Smooth muscle cell (in vitro differentiated cells): Measurements from ENCODE around the gene CACNA1S. TPM values are rescaled to one million over a fixed set of nuclear protein-coding genes. Genes with fewer than 3 reads are reported as not detected.

ENCODE experiments used
- DNase-seq: peaks from one replicate; lab custom pipeline; 2025; ENCODE audit not compliant: unreplicated experiment; lab: John Stamatoyannopoulos, UW
- H2AFZ ChIP-seq: fragments of 200-600 bp; sonication (generic); 2 replicates; pipeline ENCODE4 v1.6.0; 2016; ENCODE audit warnings: antibody characterized with exemption, low read depth, mild to moderate bottlenecking
- H3F3A ChIP-seq: fragments of 200-600 bp; sonication (generic); 2 replicates; pipeline ENCODE4 v1.6.0; 2017; ENCODE audit warnings: antibody characterized with exemption, low read depth
- H3K27ac ChIP-seq: fragments of 200-600 bp; sonication (generic); 2 replicates; pipeline ENCODE4 v1.5.1; 2016; ENCODE audit warnings: low read depth, mild to moderate bottlenecking
- H3K27me3 ChIP-seq: fragments of 200-600 bp; sonication (generic); 2 replicates; pipeline ENCODE4 v1.6.1; 2016; ENCODE audit warnings: low read depth, mild to moderate bottlenecking
- H3K36me3 ChIP-seq: fragments of 200-600 bp; sonication (generic); 2 replicates; pipeline ENCODE4 v1.5.1; 2016; ENCODE audit warnings: low read depth
- H3K4me1 ChIP-seq: fragments of 200-600 bp; sonication (generic); 2 replicates; pipeline ENCODE4 v1.5.1; 2016; ENCODE audit warnings: low read depth
- H3K4me2 ChIP-seq: fragments of 200-600 bp; sonication (generic); 2 replicates; pipeline ENCODE4 v1.6.0; 2016; ENCODE audit warnings: mild to moderate bottlenecking
- H3K4me3 ChIP-seq: fragments of 200-600 bp; sonication (generic); 2 replicates; pipeline ENCODE4 v1.5.1; 2016; ENCODE audit warnings: mild to moderate bottlenecking
- H3K79me2 ChIP-seq: fragments of 200-600 bp; sonication (generic); 2 replicates; pipeline ENCODE4 v1.6.0; 2016; ENCODE audit warnings: low read depth, mild to moderate bottlenecking
- H3K9ac ChIP-seq: fragments of 200-600 bp; sonication (generic); 2 replicates; pipeline ENCODE4 v1.6.0; 2016; ENCODE audit warnings: low read depth
- H3K9me3 ChIP-seq: fragments of 200-600 bp; sonication (generic); replicated peaks from 2 replicates; pipeline ENCODE4 v1.5.1; 2016; ENCODE audit warnings: low read depth
- H4K20me1 ChIP-seq: fragments of 200-600 bp; sonication (generic); 2 replicates; pipeline ENCODE4 v1.6.0; 2016; ENCODE audit warnings: low read depth
- WGBS: methylation state at CpG from one replicate; pipeline ENCODE4 v1.1.7; 2016; ENCODE audit warnings: low lambda C conversion rate; 5-methylcytosine and 5-hydroxymethylcytosine counted together
- polyA plus RNA-seq: library from polyadenylated mRNA; unstranded; fragments of >200 nt; fragmentation: Nextera tagmentation; extraction: Ambion mirVana; gene quantifications from 2 replicates; pipeline ENCODE4 v1.2.1, GENCODE V29; 2016
- total RNA-seq: library from RNA; depleted of rRNA; stranded (reverse); fragments of >200 nt; gene quantifications from 2 replicates; pipeline ENCODE4 v1.2.3, GENCODE V29; 2014
- TF ChIP-seq, protein P1 (sequence below): fragments of 200-600 bp; sonication (generic); IDR thresholded peaks from 2 replicates; pipeline ENCODE4 v1.5.1; 2017; ENCODE audit warnings: borderline replicate concordance, mild to moderate bottlenecking, antibody characterized with exemption; ENCODE audit not compliant: insufficient read depth, poor library complexity, severe bottlenecking

Gene CACNA1S
- total and polyA plus RNA-seq, 2 experiments from 2014 or later, result not detected

DNA sequence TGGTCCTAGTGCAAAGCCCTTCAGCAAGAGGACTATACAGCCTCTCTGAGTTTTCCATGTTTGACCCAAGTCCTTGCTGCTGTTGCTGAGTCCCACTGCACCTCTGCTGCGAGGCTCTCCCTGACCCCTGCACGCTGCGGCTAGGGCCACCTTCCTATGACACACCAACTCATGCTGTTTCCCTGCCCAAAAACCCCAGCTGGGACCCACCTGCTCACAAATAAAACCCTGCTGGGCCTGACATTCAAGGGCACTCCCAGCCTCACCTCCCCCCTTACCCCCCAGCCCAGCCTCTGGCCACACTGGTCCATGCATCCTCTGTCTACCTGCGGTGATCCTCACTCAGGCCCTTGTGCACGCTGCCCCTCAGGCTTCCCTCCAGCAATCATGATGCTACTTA lies 27.1 kb upstream of the CACNA1S start:
- TF ChIP-seq, protein P1, sequence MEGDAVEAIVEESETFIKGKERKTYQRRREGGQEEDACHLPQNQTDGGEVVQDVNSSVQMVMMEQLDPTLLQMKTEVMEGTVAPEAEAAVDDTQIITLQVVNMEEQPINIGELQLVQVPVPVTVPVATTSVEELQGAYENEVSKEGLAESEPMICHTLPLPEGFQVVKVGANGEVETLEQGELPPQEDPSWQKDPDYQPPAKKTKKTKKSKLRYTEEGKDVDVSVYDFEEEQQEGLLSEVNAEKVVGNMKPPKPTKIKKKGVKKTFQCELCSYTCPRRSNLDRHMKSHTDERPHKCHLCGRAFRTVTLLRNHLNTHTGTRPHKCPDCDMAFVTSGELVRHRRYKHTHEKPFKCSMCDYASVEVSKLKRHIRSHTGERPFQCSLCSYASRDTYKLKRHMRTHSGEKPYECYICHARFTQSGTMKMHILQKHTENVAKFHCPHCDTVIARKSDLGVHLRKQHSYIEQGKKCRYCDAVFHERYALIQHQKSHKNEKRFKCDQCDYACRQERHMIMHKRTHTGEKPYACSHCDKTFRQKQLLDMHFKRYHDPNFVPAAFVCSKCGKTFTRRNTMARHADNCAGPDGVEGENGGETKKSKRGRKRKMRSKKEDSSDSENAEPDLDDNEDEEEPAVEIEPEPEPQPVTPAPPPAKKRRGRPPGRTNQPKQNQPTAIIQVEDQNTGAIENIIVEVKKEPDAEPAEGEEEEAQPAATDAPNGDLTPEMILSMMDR, result no peak
- Histone ChIP-seq H3K4me1 (peaks cover 8% of the 10 kb centered on the region), H3F3A (peaks cover 19% of the 10 kb centered on the region), H3K27ac (peak overlapping the region; percentile 93), H3K79me2 (no peaks in the 10 kb centered on the region), H3K27me3 (no peaks in the 10 kb centered on the region), H3K4me3 (no peak overlapping the region), H3K9me3 (no peaks in the 10 kb centered on the region), H3K9ac (no peak overlapping the region), H2AFZ (no peak overlapping the region), H4K20me1 (peaks cover 41% of the 10 kb centered on the region), H3K4me2 (peak overlapping the region; percentile 30), H3K36me3 (no peaks in the 10 kb centered on the region)
- 100% methylated on average over 5 of the region's 5 CpGs for WGBS
- no peak for DNase-seq

DNA sequence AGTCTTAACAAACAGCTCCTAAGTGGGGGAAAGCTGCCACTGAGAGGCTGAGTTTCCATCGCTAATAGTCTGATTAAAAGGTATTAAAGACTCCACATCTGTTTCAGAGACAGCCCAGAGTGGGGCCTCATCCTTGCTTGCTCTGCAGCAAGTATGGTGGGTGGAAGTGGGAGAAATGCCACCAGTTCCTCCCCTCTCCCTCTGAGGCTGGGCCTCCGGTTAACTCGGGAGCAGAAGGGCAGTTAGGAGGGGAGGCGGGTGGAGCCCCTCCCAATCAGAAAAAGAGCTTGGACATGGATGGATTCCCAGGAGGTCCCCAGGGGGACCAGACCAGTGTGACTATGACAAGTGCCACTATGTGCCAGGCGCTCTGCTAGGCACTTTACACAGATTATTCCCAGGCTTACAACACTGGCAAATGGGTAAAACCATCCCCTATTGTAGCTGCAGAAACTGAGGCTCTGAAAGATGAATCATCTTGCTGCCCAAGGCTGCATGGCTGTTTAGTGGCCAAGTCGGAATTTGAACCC lies 26.1 kb upstream of the CACNA1S start:
- TF ChIP-seq, protein P1, result no peak
- Histone ChIP-seq H3K79me2 (no peaks in the 10 kb centered on the region), H3K36me3 (no peaks in the 10 kb centered on the region), H2AFZ (no peak overlapping the region), H3K4me1 (peaks cover 8% of the 10 kb centered on the region), H3K4me3 (no peak overlapping the region), H3K9ac (no peak overlapping the region), H4K20me1 (peaks cover 41% of the 10 kb centered on the region), H3K27me3 (no peaks in the 10 kb centered on the region), H3K9me3 (no peaks in the 10 kb centered on the region), H3K27ac (peak overlapping the region; percentile 93), H3F3A (peaks cover 24% of the 10 kb centered on the region), H3K4me2 (peak overlapping the region; percentile 30)
- 46% methylated on average over 6 of the region's 6 CpGs for WGBS
- no peak for DNase-seq

DNA sequence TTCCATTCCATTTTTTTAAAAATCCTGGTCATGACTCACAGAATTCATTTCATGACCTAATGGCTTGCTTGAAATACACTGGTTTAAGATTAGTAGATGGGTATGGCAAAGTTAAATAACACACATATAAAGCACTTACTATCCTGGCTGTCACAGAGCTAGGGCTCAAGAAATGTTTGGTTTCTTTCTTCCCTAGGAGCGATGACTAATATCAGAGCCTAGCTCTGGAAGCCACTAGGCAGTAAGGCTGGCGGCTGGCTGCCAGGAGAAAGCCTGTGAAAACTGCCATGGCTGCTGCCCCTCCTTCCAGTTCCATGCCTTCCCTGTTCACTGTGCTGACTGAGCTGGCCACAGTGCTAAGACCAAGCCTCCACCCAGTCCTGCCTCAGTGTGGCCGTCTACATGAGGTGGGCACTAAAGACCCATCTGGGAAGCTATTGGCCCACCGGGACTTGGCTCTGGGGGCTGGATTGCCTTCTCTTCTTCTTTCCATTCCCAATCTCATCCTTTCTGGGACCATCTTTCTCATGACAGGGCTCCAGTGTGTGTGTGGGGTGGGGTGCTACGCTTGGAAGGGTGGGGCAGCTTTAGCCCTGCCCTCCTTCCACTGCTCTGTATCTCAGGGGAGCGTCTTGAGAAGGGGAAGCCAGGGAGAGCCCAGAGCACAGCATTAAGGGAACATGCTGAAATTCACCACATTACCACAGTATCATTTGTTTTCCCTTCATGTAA lies 25.5 kb upstream of the CACNA1S start:
- Histone ChIP-seq H3K9me3 (no peaks in the 10 kb centered on the region), H3K4me3 (no peak overlapping the region), H2AFZ (no peak overlapping the region), H3K4me1 (peaks cover 8% of the 10 kb centered on the region), H3K27ac (peak overlapping the region; percentile 93), H3K4me2 (peak overlapping the region; percentile 30), H3K9ac (peak overlapping the region; percentile 1), H4K20me1 (peaks cover 41% of the 10 kb centered on the region), H3K79me2 (no peaks in the 10 kb centered on the region), H3F3A (peaks cover 24% of the 10 kb centered on the region), H3K27me3 (no peaks in the 10 kb centered on the region), H3K36me3 (no peaks in the 10 kb centered on the region)
- DNase-seq, result peak; percentile 40
- 39% methylated on average over 6 of the region's 6 CpGs for WGBS
- TF ChIP-seq, protein P1, result no peak

DNA sequence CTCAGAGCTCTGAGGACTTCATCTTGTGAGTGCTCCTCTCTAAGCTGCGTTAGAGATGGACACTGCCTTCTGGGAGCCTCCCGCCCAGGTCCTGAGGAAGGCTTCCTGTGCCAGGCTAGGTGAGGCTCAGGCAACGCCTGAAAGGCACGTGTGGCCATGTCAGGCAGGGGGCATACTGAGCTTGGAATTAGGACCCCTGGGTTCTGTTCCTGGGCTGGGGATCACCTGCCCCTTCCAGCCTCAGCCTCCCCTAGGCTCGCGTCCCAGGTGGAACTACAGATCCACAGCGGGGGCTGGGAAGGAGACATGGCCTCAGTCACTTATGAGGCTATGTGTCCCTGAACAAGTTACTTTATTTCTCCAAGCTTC lies 24.8 kb upstream of the CACNA1S start:
- Histone ChIP-seq H2AFZ (no peak overlapping the region), H3K4me3 (no peak overlapping the region), H3K36me3 (no peaks in the 10 kb centered on the region), H4K20me1 (peaks cover 41% of the 10 kb centered on the region), H3F3A (peaks cover 24% of the 10 kb centered on the region), H3K4me2 (peak overlapping the region; percentile 56), H3K9ac (peak overlapping the region; percentile 53), H3K79me2 (no peaks in the 10 kb centered on the region), H3K9me3 (no peaks in the 10 kb centered on the region), H3K4me1 (peaks cover 8% of the 10 kb centered on the region), H3K27me3 (no peaks in the 10 kb centered on the region), H3K27ac (peak overlapping the region; percentile 93)
- TF ChIP-seq, protein P1, result no peak
- WGBS, result 91% methylated on average over 7 of the region's 7 CpGs
- no peak for DNase-seq
